ENCODE measurements around the gene ZNF841.
"Not testable (repeated sequence)": the region's sequence is repeated elsewhere in the genome, so short reads cannot be mapped to it uniquely, and the experiment has no call there.

The ZNF841 gene

DNA sequence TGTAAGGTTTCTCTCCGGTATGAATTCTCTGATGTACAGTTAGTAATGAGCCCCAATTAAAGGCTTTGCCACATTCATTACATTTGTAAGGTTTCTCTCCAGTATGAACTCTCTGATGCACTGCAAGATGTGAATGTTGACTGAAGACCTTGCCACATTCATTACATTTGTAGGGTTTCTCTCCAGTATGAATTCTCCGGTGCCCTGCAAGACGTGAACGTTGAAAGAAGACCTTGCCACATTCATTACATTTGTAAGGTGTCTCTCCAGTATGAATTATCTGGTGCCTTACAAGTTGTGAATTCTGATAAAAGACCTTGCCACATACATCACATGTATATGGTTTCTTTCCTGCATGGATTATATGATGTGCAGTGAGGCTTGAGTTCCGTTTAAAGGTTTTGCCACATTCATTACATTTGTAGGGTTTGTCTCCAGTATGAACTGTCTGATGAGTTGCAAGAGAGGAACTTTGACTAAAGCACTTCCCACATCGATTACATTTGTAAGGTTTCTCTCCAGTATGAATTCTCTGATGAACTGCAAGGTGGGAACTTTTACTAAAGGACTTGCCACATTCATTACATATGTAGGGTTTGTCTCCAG, 29.2 kb downstream of the ZNF841 start:
- POLR2A ChIA-PET, result no interaction called here
- no peak overlapping the region for H3K27ac ChIP-seq (ENCODE audit: insufficient read depth in 1 of 2, low read depth in 1 of 2, low read length in 2 of 2, poor library complexity in 1 of 2, severe bottlenecking in 2 of 2)
- no peak for DNase-seq
- H3K4me3 ChIP-seq (ENCODE audit: control insufficient read depth in 1 of 7, extremely low read depth in 1 of 7, insufficient read depth in 4 of 7, low read depth in 2 of 7, low read length in 6 of 7), result no peak overlapping the region
- 98% methylated on average over 6 of the region's 6 CpGs for WGBS (ENCODE audit: insufficient coverage)
- peaks cover 27 to 93% (median 76%) of the 10 kb centered on the region in 5 experiments for H3K9me3 ChIP-seq (ENCODE audit: control extremely low read depth in 1 of 5, control insufficient read depth in 4 of 5, insufficient read depth in 2 of 5, low read depth in 1 of 5, low read length in 4 of 5)
- CTCF ChIA-PET, result no interaction called here
- H3K4me1 ChIP-seq (ENCODE audit: control extremely low read depth in 1 of 4, control insufficient read depth in 4 of 4, insufficient read depth in 4 of 4, low read length in 3 of 4), result no peaks in the 10 kb centered on the region
- peaks cover 26 to 85% (median 51%) of the 10 kb centered on the region in 4 experiments for H3K36me3 ChIP-seq (ENCODE audit: control insufficient read depth in 4 of 4, insufficient read depth in 4 of 4, low read length in 3 of 4)
- H3K27me3 ChIP-seq (replicated peaks in 2 of 5; ENCODE audit: control insufficient read depth in 4 of 5, insufficient read depth in 5 of 5, low read length in 4 of 5), result no peaks in the 10 kb centered on the region

DNA sequence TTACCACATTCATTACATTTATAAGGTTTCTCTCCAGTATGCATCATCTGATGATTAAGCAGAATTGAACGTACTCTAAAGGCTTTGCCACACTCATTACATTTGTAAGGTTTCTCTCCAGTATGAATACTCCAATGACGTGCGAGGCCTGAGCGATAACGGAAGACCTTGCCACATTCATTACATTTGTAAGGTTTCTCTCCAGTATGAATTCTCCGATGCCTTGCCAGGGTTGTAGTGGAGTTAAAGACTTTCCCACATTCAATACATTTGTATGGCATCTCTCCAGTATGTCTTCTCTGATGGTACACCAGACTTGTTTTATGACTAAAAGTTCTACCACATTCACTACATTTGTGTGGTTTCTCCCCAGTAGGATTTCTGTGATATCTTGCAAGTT, 30.2 kb downstream of the ZNF841 start:
- Histone ChIP-seq H3K4me1 (ENCODE audit: control extremely low read depth in 1 of 4, control insufficient read depth in 4 of 4, insufficient read depth in 4 of 4, low read length in 3 of 4) (no peaks in the 10 kb centered on the region), H3K9me3 (ENCODE audit: control extremely low read depth in 1 of 5, control insufficient read depth in 4 of 5, insufficient read depth in 2 of 5, low read depth in 1 of 5, low read length in 4 of 5) (peaks cover 28 to 93% (median 77%) of the 10 kb centered on the region in 5 experiments), H3K36me3 (ENCODE audit: control insufficient read depth in 4 of 4, insufficient read depth in 4 of 4, low read length in 3 of 4) (peaks cover 22 to 77% (median 45%) of the 10 kb centered on the region in 4 experiments), H3K27ac (ENCODE audit: insufficient read depth in 1 of 2, low read depth in 1 of 2, low read length in 2 of 2, poor library complexity in 1 of 2, severe bottlenecking in 2 of 2) (no peak overlapping the region), H3K27me3 (replicated peaks in 2 of 5; ENCODE audit: control insufficient read depth in 4 of 5, insufficient read depth in 5 of 5, low read length in 4 of 5) (no peaks in the 10 kb centered on the region), H3K4me3 (ENCODE audit: control insufficient read depth in 1 of 7, extremely low read depth in 1 of 7, insufficient read depth in 4 of 7, low read depth in 2 of 7, low read length in 6 of 7) (no peak overlapping the region)
- WGBS (ENCODE audit: insufficient coverage), result 98% methylated on average over 5 of the region's 6 CpGs
- no peak for DNase-seq
- ChIA-PET POLR2A (no interaction called here), CTCF (no interaction called here)

DNA sequence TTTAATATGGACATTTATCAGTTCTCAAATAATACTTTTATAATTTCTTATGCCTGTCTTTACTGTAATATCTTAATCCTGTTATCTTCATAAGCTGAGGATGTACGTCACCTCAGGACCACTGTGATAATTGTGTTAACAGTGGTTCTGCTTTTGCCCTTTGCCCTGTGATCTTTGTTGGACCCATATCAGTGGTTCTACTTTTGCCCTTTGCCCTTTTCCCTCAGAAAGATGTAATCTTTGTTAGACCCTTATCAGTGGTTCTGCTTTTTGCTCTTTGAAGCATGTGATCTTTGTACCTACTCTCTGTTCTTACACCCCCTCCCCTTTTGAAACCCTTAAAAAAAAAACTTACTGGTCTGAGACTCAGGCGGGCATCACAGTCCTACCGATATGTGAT, 39.1 kb downstream of the ZNF841 start:
- POLR2A ChIA-PET; DNase-seq; CTCF ChIA-PET; H3K36me3 ChIP-seq (ENCODE audit: control insufficient read depth in 4 of 4, insufficient read depth in 4 of 4, low read length in 3 of 4); H3K27me3 ChIP-seq (replicated peaks in 2 of 5; ENCODE audit: control insufficient read depth in 4 of 5, insufficient read depth in 5 of 5, low read length in 4 of 5); H3K4me3 ChIP-seq (ENCODE audit: control insufficient read depth in 1 of 7, extremely low read depth in 1 of 7, insufficient read depth in 4 of 7, low read depth in 2 of 7, low read length in 6 of 7); H3K4me1 ChIP-seq (ENCODE audit: control extremely low read depth in 1 of 4, control insufficient read depth in 4 of 4, insufficient read depth in 4 of 4, low read length in 3 of 4); H3K27ac ChIP-seq (ENCODE audit: insufficient read depth in 1 of 2, low read depth in 1 of 2, low read length in 2 of 2, poor library complexity in 1 of 2, severe bottlenecking in 2 of 2): not testable (repeated sequence)
- 92% methylated on average over 2 of the region's 3 CpGs for WGBS (ENCODE audit: insufficient coverage)
- peaks cover 1 to 50% (median 35%) of the 10 kb centered on the region in 5 experiments for H3K9me3 ChIP-seq (ENCODE audit: control extremely low read depth in 1 of 5, control insufficient read depth in 4 of 5, insufficient read depth in 2 of 5, low read depth in 1 of 5, low read length in 4 of 5)

DNA sequence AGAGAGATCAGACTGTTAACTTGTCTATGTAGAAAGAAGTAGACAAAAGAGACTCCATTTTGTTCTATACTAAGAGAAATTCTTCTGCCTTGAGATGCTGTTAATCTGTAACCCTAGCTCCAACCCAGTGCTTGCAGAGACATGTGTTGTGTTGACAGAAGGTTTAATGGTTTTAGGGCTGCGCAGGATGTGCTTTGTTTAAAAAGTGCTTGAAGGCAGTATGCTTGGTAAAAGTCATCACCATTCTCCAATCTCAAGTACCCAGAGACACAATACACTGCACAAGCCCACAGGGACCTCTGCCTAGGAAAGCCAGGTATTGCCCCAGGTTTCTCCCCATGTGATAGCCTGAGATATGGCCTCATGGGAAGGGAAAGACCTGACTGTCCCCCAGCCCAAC, 43.8 kb downstream of the ZNF841 start:
- H3K4me3 ChIP-seq (ENCODE audit: control insufficient read depth in 1 of 7, extremely low read depth in 1 of 7, insufficient read depth in 4 of 7, low read depth in 2 of 7, low read length in 6 of 7), result peak overlapping the region in 1 of 7 experiments; percentile 13
- POLR2A ChIA-PET; H3K27ac ChIP-seq (ENCODE audit: insufficient read depth in 1 of 2, low read depth in 1 of 2, low read length in 2 of 2, poor library complexity in 1 of 2, severe bottlenecking in 2 of 2); H3K36me3 ChIP-seq (ENCODE audit: control insufficient read depth in 4 of 4, insufficient read depth in 4 of 4, low read length in 3 of 4); DNase-seq; H3K27me3 ChIP-seq (replicated peaks in 2 of 5; ENCODE audit: control insufficient read depth in 4 of 5, insufficient read depth in 5 of 5, low read length in 4 of 5): not testable (repeated sequence)
- peaks cover 0 to 14% (median 1%) of the 10 kb centered on the region in 4 experiments for H3K4me1 ChIP-seq (ENCODE audit: control extremely low read depth in 1 of 4, control insufficient read depth in 4 of 4, insufficient read depth in 4 of 4, low read length in 3 of 4)
- WGBS (ENCODE audit: insufficient coverage), result no CpG with 5 or more reads among the region's 1 CpG
- peaks cover 1 to 29% (median 13%) of the 10 kb centered on the region in 5 experiments for H3K9me3 ChIP-seq (ENCODE audit: control extremely low read depth in 1 of 5, control insufficient read depth in 4 of 5, insufficient read depth in 2 of 5, low read depth in 1 of 5, low read length in 4 of 5)
- CTCF ChIA-PET, result interaction anchor here (1.3 kb wide), 1 partner anchor 9 kb away, joined by 4 read pairs; no protein-coding TSS in a partner anchor

DNA sequence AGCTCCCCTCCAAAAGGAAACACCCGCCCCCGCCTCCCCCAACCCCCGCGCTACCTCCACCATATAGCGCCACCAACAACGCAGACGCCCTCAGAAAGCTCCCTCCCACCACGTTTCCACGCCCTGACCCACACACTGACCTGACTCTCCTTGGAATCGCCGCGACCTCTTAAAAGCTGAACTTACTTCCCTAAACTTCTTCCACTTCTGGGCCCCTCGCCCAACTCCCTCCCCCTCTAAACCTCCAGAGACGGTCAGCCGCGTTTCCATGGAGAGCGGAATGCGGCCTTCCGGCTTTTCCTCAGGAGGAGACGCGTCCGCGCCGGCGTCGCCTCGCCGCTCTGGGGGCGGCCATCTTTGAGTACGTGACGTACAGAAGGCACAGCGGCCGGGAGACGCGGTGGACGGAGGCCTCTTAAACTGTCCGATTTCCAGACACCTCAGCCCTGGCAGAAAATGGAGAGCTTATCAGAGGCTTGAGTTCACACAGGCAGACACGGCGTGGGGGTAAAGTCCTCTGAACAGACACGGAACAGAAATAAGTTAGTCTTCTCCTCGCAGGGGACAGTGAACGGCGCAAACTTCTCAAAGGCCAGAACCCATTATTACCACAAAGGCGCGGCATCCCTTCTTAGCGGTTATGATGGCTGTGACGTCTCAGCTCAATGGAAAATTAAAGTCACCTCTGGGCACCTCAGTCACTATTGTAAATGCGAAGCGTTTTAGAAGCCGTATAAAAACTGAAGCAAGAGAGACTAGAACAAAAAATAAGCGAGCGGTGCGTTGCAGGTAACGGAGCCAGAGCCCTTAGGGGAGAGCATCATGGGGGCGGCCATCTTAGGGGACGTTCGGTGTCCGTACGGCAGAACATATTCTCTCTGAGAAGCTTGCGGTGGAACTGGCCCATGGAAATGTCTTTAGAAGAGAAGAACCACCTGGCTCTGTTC, 46.7 kb downstream of the ZNF841 start, which contains the start of gene ZNF432:
Gene ZNF432 (minus strand): TSS at position 284 of the 947 bp plus-strand sequence. CDS start 1,970 bp downstream, outside the sequence.
- ChIA-PET CTCF (interaction anchor here (0.6 kb wide), 1 partner anchor 875 kb away, joined by 3 read pairs; no protein-coding TSS in a partner anchor), POLR2A (interaction anchor here (0.9 to 1.2 kb wide), 2 partner anchors 20 to 41 kb away, joined by 5 read pairs; partner anchors contain the start of gene ZNF615)
- peak within 1 kb of the TSS; percentile 97 to 98 for H3K27ac ChIP-seq (ENCODE audit: insufficient read depth in 1 of 2, low read depth in 1 of 2, low read length in 2 of 2, poor library complexity in 1 of 2, severe bottlenecking in 2 of 2)
- peak; percentile 93 to 98 (median 97) for DNase-seq
- 0% methylated on average over 43 of the region's 60 CpGs for WGBS (ENCODE audit: insufficient coverage)
- H3K27me3 ChIP-seq (replicated peaks in 2 of 5; ENCODE audit: control insufficient read depth in 4 of 5, insufficient read depth in 5 of 5, low read length in 4 of 5), result no peaks in the 10 kb centered on the region
- H3K36me3 ChIP-seq (ENCODE audit: control insufficient read depth in 4 of 4, insufficient read depth in 4 of 4, low read length in 3 of 4), result peaks cover 12 to 32% (median 15%) of the 10 kb centered on the region in 4 experiments
- peaks cover 0 to 14% (median 1%) of the 10 kb centered on the region in 4 experiments for H3K4me1 ChIP-seq (ENCODE audit: control extremely low read depth in 1 of 4, control insufficient read depth in 4 of 4, insufficient read depth in 4 of 4, low read length in 3 of 4)
- peaks cover 4 to 44% (median 14%) of the 10 kb centered on the region in 5 experiments for H3K9me3 ChIP-seq (ENCODE audit: control extremely low read depth in 1 of 5, control insufficient read depth in 4 of 5, insufficient read depth in 2 of 5, low read depth in 1 of 5, low read length in 4 of 5)
- peak within 1 kb of the TSS; percentile 66 to 97 (median 82) for H3K4me3 ChIP-seq (ENCODE audit: control insufficient read depth in 1 of 7, extremely low read depth in 1 of 7, insufficient read depth in 4 of 7, low read depth in 2 of 7, low read length in 6 of 7)

DNA sequence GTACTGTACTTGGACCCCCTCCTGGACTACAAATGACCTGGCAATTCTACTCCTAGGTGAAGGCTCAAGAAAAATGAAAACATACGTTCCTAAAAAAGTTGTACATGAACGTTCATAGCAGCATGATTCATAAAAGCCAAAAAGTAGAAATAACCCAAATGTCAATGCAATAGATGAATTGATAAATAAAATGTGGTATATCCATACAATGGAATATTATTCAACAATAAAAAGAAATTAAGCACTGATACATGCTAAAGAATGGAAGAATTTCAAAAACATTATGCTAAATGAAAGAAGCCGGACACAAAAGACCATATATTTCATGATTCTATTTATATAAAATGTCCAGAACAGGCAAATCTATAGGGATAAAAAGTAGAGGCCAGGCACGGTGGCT, 56.4 kb downstream of the ZNF841 start:
- Histone ChIP-seq H3K27ac (ENCODE audit: insufficient read depth in 1 of 2, low read depth in 1 of 2, low read length in 2 of 2, poor library complexity in 1 of 2, severe bottlenecking in 2 of 2) (no peak overlapping the region), H3K27me3 (replicated peaks in 2 of 5; ENCODE audit: control insufficient read depth in 4 of 5, insufficient read depth in 5 of 5, low read length in 4 of 5) (no peaks in the 10 kb centered on the region), H3K36me3 (ENCODE audit: control insufficient read depth in 4 of 4, insufficient read depth in 4 of 4, low read length in 3 of 4) (peaks cover 59 to 92% (median 68%) of the 10 kb centered on the region in 4 experiments), H3K4me3 (ENCODE audit: control insufficient read depth in 1 of 7, extremely low read depth in 1 of 7, insufficient read depth in 4 of 7, low read depth in 2 of 7, low read length in 6 of 7) (no peak overlapping the region), H3K4me1 (ENCODE audit: control extremely low read depth in 1 of 4, control insufficient read depth in 4 of 4, insufficient read depth in 4 of 4, low read length in 3 of 4) (no peaks in the 10 kb centered on the region), H3K9me3 (ENCODE audit: control extremely low read depth in 1 of 5, control insufficient read depth in 4 of 5, insufficient read depth in 2 of 5, low read depth in 1 of 5, low read length in 4 of 5) (peaks cover 38 to 83% (median 56%) of the 10 kb centered on the region in 5 experiments)
- no CpG with 5 or more reads among the region's 4 CpGs for WGBS (ENCODE audit: insufficient coverage)
- ChIA-PET POLR2A (no interaction called here), CTCF (no interaction called here)
- no peak for DNase-seq
